Left hindlimb (tissue), 1 donor: ENCODE data around the gene ARHGEF16.

Source experiments
- DNase-seq: peaks from one replicate; pipeline ENCODE4 v3.0.0-alpha.2; 2018

ARHGEF16 gene

DNA sequence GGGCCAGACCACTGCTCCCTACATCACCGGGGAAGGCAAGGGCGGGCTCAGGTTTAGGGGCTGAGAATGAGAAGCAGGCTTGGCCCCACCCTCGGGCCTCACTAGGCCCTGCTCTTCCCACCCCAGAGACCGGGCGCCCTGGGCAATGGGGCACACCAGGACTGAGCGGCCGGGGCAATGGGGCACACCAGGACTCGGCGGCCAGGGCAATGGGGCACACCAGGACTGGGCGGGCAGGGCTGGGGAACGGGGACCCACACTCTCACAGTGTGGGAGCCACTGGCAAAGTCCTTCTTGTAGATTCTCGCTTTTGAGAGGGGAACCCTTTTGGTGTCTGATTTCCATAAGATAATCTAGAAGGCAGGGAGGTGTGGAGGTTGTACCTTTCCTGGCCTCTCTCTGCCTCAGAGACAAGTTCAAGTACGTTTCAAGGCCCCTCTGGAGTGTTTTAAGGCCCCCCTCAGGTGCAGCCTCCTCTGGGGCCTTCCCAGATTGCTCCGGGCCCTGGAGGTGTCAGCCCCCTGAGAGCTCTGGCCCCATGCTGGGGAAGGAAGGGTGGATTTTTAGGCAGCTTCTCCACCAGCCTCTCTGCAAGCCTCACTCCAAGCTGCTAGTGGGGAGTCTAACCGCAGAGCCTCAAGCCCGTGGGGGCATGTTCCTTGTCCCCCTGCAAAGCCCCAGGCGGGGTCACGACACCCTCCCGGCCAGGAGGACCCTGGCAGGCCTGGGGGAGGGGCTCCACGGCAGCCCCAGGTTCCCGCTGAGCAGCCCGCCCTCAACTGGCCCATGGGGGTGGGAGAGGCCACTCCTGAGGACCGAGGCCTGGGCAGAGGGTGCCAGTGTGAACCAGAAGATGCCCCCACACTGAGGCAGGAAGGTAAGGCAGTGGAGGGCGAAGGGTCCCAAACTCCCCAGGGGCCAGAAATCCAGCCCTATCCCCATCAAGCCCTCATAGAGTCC is 66.2 kb downstream of the ARHGEF16 start:
- no peak for DNase-seq

DNA sequence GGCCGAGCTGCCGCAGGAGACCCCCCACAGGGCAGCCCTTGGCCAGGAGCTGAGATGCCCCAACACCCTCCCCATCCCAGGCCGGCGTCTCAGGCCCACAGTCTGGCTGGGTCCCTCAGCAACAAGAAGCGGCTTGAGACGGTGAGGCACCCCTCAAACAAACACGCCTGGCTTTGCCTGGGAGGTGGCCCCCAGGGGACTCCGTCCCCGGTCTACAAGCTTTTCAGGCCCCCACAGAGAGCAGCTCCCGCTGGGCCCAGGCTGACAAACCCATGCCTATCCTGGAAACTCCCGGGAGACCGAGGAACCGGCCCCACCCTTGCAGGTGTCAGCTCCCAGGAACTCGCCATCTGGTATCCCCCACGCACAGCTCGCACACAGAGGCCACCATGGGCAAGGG is 67.0 kb downstream of the ARHGEF16 start:
- no peak for DNase-seq

DNA sequence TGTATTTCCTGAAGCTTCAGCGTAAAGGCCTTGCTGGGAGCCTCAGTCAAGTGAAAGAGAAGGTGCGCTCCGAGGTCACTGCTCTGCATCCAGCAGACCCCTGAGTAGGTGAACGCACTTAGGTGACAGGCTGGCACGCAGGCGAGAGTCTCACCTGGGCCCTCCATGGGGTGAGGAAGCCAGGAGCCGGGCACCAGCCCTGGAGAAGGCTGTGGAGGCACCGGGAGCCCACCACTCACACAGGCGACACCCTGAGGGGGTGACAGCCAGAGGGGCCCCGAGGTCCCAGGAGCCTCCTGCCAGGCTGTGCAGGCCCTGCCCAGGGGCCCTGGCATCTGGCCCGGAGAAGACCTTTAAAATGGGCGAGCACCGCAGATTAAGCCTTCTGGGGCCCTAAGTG is 67.6 kb downstream of the ARHGEF16 start:
- no peak for DNase-seq

DNA sequence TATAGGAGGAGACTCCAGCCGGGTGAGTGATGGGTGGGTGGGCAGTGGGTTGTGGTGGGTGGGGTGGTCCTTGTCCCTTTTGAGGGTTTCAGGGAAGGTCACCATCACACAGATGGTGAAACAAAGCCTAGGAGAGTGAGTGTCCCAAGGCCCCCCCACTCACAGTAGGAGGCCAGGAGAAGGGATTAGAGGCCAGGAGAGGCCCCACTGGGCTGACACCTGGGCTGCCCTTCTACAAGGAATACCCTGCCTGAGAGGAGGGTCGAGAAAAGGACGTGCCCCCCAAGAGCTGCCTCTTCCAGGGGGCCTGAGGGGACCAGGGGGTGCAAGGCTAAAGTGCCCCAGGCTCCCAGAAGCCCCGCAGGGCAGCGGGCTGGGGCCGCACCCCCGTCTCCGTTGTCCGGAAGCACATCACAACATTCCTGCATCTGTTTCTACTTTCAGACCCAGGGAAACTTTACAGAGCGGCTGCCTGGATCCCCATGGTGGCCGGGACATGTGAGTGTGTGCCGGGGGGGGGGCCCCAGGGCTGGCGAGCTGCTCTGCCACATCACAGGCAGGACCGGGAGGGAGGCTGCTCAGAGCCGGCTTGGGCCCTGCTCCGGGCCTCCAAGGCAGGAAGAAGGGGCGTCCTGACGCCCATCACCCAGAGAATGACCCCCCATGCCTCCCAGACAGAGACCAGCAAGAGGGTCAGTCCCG is 68.2 kb downstream of the ARHGEF16 start:
- peak; percentile 82 for DNase-seq

- DNase-seq: no peak
Observed at GRCh38 chr1:3523980-3524379, 69.5 kb downstream of the ARHGEF16 start.

- DNase-seq: no peak
Observed at GRCh38 chr1:3524556-3525203, 70.2 kb downstream of the ARHGEF16 start.

- no peak for DNase-seq
Observed at GRCh38 chr1:3525551-3526482, 71.4 kb downstream of the ARHGEF16 start.

GRCh38 chr1:3527774-3528173 is 73.3 kb downstream of the ARHGEF16 start:
- no peak for DNase-seq

DNA sequence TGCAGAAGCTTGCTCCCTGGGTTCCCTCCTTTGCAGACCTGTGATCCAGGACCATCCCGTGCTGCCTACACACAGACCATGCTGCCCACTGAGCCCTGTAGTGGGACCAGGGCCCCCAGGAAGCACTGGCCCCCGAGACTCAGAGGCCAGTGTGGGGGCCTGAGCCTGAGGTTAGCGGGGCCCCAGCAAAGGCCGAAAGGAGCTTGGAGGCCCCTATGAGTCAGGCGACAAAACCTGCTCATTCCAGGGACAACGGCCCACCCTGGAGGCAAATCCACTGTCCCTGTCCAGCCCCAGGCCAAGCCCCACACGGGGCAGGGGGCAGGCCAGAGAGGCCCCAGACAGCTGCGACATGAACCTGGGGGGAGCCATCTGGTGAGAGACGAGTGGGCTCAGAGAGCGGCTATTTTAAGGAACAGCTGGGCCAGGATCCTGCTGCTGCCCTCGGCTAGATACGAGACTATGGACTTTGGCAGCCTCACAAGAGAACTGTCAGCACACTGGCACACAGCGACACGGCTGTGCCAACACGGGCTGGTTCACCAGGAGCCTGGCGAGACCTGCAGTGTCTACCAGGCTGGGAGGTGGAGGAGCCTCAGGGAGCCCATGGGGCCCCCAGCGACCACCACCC is 74.7 kb downstream of the ARHGEF16 start:
- no peak for DNase-seq

DNA sequence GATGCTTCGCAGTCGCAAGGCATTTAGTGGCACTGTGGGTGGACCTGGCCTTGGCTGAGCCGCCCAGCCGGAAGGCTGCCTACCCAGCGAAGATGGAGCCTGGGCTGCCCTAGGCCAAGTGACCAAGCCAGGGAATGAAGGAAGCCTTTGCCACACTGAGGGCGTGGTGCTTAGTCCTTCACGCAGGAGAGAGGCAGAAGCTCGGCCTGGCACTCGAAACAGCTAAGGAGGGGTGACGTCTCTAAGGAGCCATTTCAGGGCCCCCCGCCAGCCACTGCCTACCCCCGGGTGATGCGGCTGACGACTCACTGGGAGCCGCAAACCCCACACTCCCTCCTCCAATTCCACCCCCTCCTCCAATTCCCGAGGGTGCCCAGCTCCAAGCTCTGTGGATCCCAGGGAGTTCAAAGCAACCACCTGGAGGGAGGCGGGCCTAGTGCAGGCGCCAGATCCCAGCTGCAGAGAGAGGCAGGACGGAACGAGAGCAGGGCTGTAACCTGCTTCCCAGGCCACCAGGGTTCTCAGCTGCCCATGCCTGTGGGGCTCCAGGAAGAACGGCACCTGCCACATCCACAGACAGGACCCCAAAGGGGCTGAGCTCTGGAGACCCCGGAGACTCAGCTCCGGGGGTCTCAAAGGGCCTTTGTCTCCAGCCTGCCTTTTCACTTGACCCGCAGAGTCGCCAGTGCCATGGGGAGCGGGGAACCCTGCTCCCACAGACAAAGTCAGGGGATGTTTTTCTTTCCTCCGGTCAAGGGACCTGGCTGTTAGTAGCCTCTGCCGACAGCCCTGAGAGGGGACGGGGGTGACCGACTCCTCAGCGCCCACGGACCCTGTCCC is 75.8 kb downstream of the ARHGEF16 start:
- DNase-seq: no peak
